ENCODE data around the gene ABHD8. TPM values are rescaled to one million over a fixed set of nuclear protein-coding genes. Genes with fewer than 3 reads are reported as not detected.

Gene ABHD8
- total and polyA plus RNA-seq, 12 donors: 2.3 to 60.0 (median 35.8) TPM

- H3K27me3 ChIP-seq: no peaks in the 10 kb centered on the region
- intact Hi-C loops (cut with DNase I): no loop called here
- peak in 4 of 7 donors; percentile 35 to 60 (median 38) for DNase-seq
- H3K36me3 ChIP-seq (replicated peaks in 1 of 2): no peaks in the 10 kb centered on the region
- H3K27ac ChIP-seq: no peak overlapping the region
- H3K4me3 ChIP-seq: no peak overlapping the region
- TF ChIP-seq POLR2A (IDR thresholded peaks at IDR 0.05): no peak
- TF ChIP-seq, protein P1, sequence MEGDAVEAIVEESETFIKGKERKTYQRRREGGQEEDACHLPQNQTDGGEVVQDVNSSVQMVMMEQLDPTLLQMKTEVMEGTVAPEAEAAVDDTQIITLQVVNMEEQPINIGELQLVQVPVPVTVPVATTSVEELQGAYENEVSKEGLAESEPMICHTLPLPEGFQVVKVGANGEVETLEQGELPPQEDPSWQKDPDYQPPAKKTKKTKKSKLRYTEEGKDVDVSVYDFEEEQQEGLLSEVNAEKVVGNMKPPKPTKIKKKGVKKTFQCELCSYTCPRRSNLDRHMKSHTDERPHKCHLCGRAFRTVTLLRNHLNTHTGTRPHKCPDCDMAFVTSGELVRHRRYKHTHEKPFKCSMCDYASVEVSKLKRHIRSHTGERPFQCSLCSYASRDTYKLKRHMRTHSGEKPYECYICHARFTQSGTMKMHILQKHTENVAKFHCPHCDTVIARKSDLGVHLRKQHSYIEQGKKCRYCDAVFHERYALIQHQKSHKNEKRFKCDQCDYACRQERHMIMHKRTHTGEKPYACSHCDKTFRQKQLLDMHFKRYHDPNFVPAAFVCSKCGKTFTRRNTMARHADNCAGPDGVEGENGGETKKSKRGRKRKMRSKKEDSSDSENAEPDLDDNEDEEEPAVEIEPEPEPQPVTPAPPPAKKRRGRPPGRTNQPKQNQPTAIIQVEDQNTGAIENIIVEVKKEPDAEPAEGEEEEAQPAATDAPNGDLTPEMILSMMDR (IDR thresholded peaks at IDR 0.05): no peak
- no peaks in the 10 kb centered on the region for H3K9me3 ChIP-seq (replicated peaks in 1 of 3)
- H3K4me1 ChIP-seq (replicated peaks in 1 of 2): peaks cover 19% of the 10 kb centered on the region in 2 donors
- 88 to 92% (median 91%) methylated on average over 24 to 34 of the region's 34 CpGs for WGBS, 4 donors
Measured at GRCh38 chr19:17339088-17339741, 36.0 kb upstream of the ABHD8 start.

DNA sequence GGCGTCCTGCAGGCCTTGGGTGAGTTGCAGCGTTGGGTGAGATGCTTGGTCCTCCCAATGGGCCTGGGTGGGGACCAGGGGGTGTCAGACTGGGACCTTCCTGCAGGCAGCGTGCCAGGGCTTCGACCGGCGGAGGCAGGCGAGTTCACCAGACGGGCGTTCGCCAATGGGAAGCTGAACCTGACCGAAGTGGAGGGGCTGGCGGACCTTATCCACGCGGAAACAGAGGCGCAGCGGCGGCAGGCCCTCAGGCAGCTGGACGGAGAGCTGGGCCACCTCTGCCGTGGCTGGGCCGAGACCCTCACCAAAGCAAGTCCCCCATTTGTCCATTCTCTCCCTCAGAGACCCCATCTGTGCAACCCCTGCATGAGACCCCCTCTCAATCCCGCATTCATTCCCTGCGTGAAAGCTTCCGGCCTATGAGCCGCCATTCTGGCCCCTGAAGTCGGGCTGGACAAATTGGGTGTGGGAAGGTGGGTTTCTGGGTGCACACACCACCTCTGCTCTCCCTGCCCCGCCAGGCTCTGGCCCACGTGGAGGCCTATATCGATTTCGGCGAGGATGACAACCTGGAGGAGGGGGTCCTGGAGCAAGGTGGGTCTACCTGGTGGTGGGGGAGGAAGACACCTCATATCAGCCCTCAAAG is 35.3 kb upstream of the ABHD8 start:
- intact Hi-C loops (cut with DNase I): no loop called here
- no peaks in the 10 kb centered on the region for H3K9me3 ChIP-seq (replicated peaks in 1 of 3)
- TF ChIP-seq, protein P1 (IDR thresholded peaks at IDR 0.05): no peak
- TF ChIP-seq POLR2A (IDR thresholded peaks at IDR 0.05): no peak
- 87 to 92% (median 91%) methylated on average over 12 to 30 of the region's 30 CpGs for WGBS, 4 donors
- H3K4me1 ChIP-seq (replicated peaks in 1 of 2): peaks cover 19 to 24% of the 10 kb centered on the region in 2 donors
- DNase-seq: peak in 4 of 7 donors; percentile 27 to 61 (median 51)
- H3K27ac ChIP-seq: no peak overlapping the region
- H3K36me3 ChIP-seq (replicated peaks in 1 of 2): no peaks in the 10 kb centered on the region
- H3K4me3 ChIP-seq: peak overlapping the region in 1 of 4 donors; percentile 72
- H3K27me3 ChIP-seq: no peaks in the 10 kb centered on the region

DNA sequence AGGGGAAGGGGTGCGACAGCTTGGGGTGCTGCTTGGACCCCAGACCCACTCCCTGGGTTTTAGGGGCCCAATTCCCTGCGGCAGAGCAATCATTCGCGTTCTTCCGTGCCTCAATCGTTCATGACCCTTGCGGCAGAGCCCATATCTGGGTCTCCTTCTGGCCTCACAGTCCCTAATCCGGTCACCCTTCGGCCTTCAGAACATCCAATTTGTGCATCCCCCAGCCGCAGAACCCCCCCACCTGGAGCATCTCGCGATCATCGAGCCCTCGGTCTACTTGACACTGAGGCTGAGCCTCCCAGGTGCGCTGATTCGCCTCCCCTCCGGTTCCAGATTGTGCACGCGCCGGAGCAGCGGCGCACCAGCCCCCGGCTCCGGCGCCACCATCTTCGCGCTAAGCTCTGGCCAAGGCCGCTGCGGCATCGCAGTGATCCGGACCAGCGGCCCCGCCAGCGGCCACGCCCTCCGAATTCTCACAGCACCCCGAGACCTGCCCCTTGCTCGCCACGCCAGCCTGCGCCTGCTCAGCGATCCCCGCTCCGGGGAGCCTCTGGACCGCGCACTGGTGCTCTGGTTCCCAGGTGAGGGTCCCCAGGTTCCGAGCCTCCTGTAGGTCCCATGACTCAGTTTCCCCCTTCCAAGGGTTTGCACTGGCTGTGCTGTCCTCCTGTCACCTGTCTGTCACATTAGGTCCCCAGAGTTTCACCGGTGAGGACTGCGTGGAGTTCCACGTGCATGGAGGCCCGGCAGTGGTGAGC is 34.6 kb upstream of the ABHD8 start:
- peak overlapping the region; percentile 1 to 72 (median 50) for H3K4me3 ChIP-seq
- no peaks in the 10 kb centered on the region for H3K36me3 ChIP-seq (replicated peaks in 1 of 2)
- H3K27me3 ChIP-seq: no peaks in the 10 kb centered on the region
- intact Hi-C loops (cut with DNase I): no loop called here
- 0 to 13% (median 7%) methylated on average over 8 to 50 of the region's 50 CpGs for WGBS, 4 donors
- no peak for TF ChIP-seq POLR2A (IDR thresholded peaks at IDR 0.05)
- TF ChIP-seq, protein P1 (IDR thresholded peaks at IDR 0.05): no peak
- H3K9me3 ChIP-seq (replicated peaks in 1 of 3): no peaks in the 10 kb centered on the region
- peak in 2 of 7 donors; percentile 42 to 46 for DNase-seq
- peak overlapping the region; percentile 15 to 92 (median 87) for H3K27ac ChIP-seq
- H3K4me1 ChIP-seq (replicated peaks in 1 of 2): peaks cover 19 to 26% of the 10 kb centered on the region in 2 donors

All from adrenal gland (tissue), 12 donors.